GM23338 (cell line): ENCODE data around the gene SELENOF. TPM values are rescaled to one million over a fixed set of nuclear protein-coding genes. Genes with fewer than 3 reads are reported as not detected.
"Not testable (repeated sequence)": the region's sequence is repeated elsewhere in the genome, so short reads cannot be mapped to it uniquely, and the experiment has no call there.

ENCODE experiments used
- ATAC-seq: fragments of 200-7000 bp; cut with Tn5 transposase; 3 replicates; pipeline ENCODE4 v1.9.1; 2020
- DNase-seq: peaks from one replicate; pipeline ENCODE4 v3.0.0-alpha.2; 2015; ENCODE audit warnings: low spot score
- H2AFZ ChIP-seq: fragments of 200-600 bp; sonication (generic); 2 replicates; pipeline ENCODE4 v1.8.0; 2016; ENCODE audit warnings: antibody characterized with exemption, mild to moderate bottlenecking, moderate library complexity
- H3F3A ChIP-seq: fragments of 200-600 bp; sonication (generic); replicated peaks from 2 replicates; pipeline ENCODE4 v1.8.0; 2017; ENCODE audit warnings: antibody characterized with exemption, mixed run types, low read depth
- H3K27ac ChIP-seq: fragments of 200-600 bp; sonication (generic); 2 replicates; pipeline ENCODE4 v1.6.1; 2016; ENCODE audit warnings: low read depth
- H3K27me3 ChIP-seq: fragments of 200-600 bp; sonication (generic); 2 replicates; pipeline ENCODE4 v1.8.0; 2016; ENCODE audit warnings: mild to moderate bottlenecking, mixed run types, moderate library complexity; ENCODE audit not compliant: insufficient read depth
- H3K36me3 ChIP-seq: fragments of 200-600 bp; sonication (generic); 2 replicates; pipeline ENCODE4 v1.8.0; 2016; ENCODE audit warnings: mild to moderate bottlenecking; ENCODE audit not compliant: insufficient read depth
- H3K4me1 ChIP-seq: fragments of 200-600 bp; sonication (generic); 2 replicates; pipeline ENCODE4 v1.8.0; 2016; ENCODE audit warnings: mild to moderate bottlenecking, moderate library complexity; ENCODE audit not compliant: insufficient read depth
- H3K4me2 ChIP-seq: fragments of 200-600 bp; sonication (generic); 2 replicates; pipeline ENCODE4 v1.7.1; 2017; ENCODE audit warnings: mixed run types
- H3K4me3 ChIP-seq: fragments of 200-600 bp; sonication (generic); 2 replicates; pipeline ENCODE4 v1.6.1; 2016; ENCODE audit warnings: mixed run types
- H3K79me2 ChIP-seq: fragments of 200-600 bp; sonication (generic); replicated peaks from 2 replicates; pipeline ENCODE4 v1.8.0; 2017; ENCODE audit warnings: mild to moderate bottlenecking; ENCODE audit not compliant: insufficient read depth
- H3K9me2 ChIP-seq: fragments of 200-600 bp; sonication (generic); 2 replicates; pipeline ENCODE4 v1.8.0; 2017; ENCODE audit not compliant: insufficient read depth
- H4K20me1 ChIP-seq: fragments of 200-600 bp; sonication (generic); replicated peaks from 2 replicates; pipeline ENCODE4 v1.8.0; 2017; ENCODE audit warnings: mild to moderate bottlenecking; ENCODE audit not compliant: insufficient read depth
- H3K27ac Mint-ChIP-seq: 2 replicates; pipeline ENCODE4 v1.8.0; 2020; ENCODE audit warnings: inconsistent platforms, mild to moderate bottlenecking, moderate library complexity, mixed read lengths
- H3K27me3 Mint-ChIP-seq: 3 replicates; pipeline ENCODE4 v1.8.0; 2022; ENCODE audit warnings: low read depth, mild to moderate bottlenecking, moderate library complexity, mixed read lengths, inconsistent platforms; ENCODE audit not compliant: insufficient read depth, poor library complexity
- H3K36me3 Mint-ChIP-seq: 3 replicates; pipeline ENCODE4 v1.8.0; 2021; ENCODE audit warnings: low read depth, mild to moderate bottlenecking, inconsistent platforms, moderate library complexity, mixed read lengths
- H3K4me1 Mint-ChIP-seq: 3 replicates; pipeline ENCODE4 v1.8.0; 2020; ENCODE audit warnings: mild to moderate bottlenecking, inconsistent platforms, mixed read lengths
- H3K4me3 Mint-ChIP-seq: 3 replicates; pipeline ENCODE4 v1.8.0; 2021; ENCODE audit warnings: moderate library complexity, mild to moderate bottlenecking, inconsistent platforms, mixed read lengths
- H3K9me3 Mint-ChIP-seq: 3 replicates; pipeline ENCODE4 v1.8.0; 2020; ENCODE audit warnings: moderate library complexity, mild to moderate bottlenecking, inconsistent platforms, mixed read lengths
- polyA plus RNA-seq: library from polyadenylated mRNA; unstranded; fragments of >200 nt; fragmentation: Nextera tagmentation; extraction: Ambion mirVana; gene quantifications from 2 replicates; pipeline ENCODE4 v1.2.1, GENCODE V29; 2016
- total RNA-seq: library from RNA; depleted of rRNA; stranded (reverse); fragments of >200 nt; shearing (Covaris generic); gene quantifications from 2 replicates; pipeline ENCODE4 v1.2.3, GENCODE V29; 2014; rRNA removed

The SELENOF gene
- total and polyA plus RNA-seq, 2 experiments from 2014 or later, result 113 to 142 TPM

DNA sequence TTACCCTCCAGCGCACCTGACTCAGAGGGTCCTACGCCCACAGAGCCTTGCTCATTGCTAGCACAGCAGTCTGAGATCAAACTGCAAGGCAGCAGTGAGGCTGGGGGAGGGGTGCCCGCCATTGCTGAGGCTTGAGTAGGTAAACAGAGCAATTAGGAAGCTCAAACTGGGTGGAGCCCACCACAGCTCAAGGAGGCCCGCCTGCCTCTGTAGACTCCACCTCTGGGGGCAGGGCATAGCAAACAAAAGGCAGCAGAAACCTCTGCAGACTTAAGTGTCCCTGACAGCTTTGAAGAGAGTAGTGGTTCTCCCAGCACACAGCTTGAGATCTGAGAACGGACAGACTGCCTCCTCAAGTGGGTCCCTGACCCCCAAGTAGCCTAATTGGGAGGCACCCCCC is 99.8 kb downstream of the SELENOF start:
- not testable (repeated sequence) for H3K4me3 Mint-ChIP-seq, H3K9me3 Mint-ChIP-seq, H3F3A ChIP-seq, H3K79me2 ChIP-seq, H3K27ac ChIP-seq, H3K4me3 ChIP-seq, H3K27me3 Mint-ChIP-seq, H4K20me1 ChIP-seq, ATAC-seq, DNase-seq, H3K27me3 ChIP-seq, H3K9me2 ChIP-seq, H3K36me3 ChIP-seq
- H3K4me2 ChIP-seq, result peak overlapping the region; percentile 49; the same call in 1 of the 2 replicates
- peak overlapping the region; percentile 56; the same call in 1 of the 2 replicates for H3K27ac Mint-ChIP-seq
- peaks cover 33% of the 10 kb centered on the region for H3K4me1 ChIP-seq
- H3K36me3 Mint-ChIP-seq, result peaks cover 14% of the 10 kb centered on the region; the same call in 2 of the 3 replicates
- peaks cover 25% of the 10 kb centered on the region for H3K4me1 Mint-ChIP-seq
- H2AFZ ChIP-seq, result 0 out of 2 replicates have a peak overlapping the region, but pooled peaks have one; percentile 18

Other genes starting within 250 kb of the SELENOF start
- gene SH3GLB1, start 209.6 kb downstream of the SELENOF start, total RNA-seq, result 16.4 and 21.4 TPM in 2 replicates
- gene SH3GLB1, start 209.6 kb downstream of the SELENOF start, polyA plus RNA-seq, result 27.1 and 29.4 TPM in 2 replicates
- 17.1 and 19.5 TPM in 2 replicates for gene HS2ST1, start 509 bp upstream of the SELENOF start, total RNA-seq
- gene HS2ST1, start 509 bp upstream of the SELENOF start, polyA plus RNA-seq, result 4.9 and 6.7 TPM in 2 replicates